GM08714 (cell line): ENCODE results near the gene JPH4.
A peak's percentile ranks its signal among the peaks of the same experiment; 100 is the strongest.

Experiments used
- H3K4me3 ChIP-seq: fragments of 200-500 bp; sonication (Bioruptor generic); 2 replicates; pipeline ENCODE4 v1.5.1; 2014; ENCODE audit warnings: mild to moderate bottlenecking, low read length, inconsistent platforms
- ZNF274 ChIP-seq: IDR thresholded peaks from 2 replicates; pipeline ENCODE4 v1.6.1; 2012; ENCODE audit warnings: mild to moderate bottlenecking, low read depth, low read length

Gene JPH4

DNA sequence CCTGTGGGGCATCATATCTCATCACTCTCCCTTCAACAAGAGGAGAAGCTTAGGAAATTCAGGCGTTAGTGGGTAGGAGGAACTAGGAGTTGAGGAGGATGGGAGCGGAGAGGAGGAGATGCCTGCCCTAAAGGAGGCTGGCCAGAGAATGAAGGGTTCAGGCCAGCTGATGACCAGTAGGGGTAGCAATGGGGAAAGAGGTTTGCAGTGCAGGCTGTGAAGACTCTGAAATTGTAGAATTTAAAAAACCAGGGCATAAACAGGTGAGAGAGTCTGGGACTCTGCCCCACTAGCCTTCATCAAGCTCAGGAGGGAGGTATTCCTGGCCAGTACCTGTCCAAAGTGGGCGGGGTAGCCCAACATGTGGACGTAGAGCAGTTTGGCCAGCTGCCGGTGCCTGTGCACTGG lies 11.8 kb downstream of the JPH4 start:
- H3K4me3 ChIP-seq = peak overlapping the region; percentile 77
- TF ChIP-seq ZNF274 = no peak

DNA sequence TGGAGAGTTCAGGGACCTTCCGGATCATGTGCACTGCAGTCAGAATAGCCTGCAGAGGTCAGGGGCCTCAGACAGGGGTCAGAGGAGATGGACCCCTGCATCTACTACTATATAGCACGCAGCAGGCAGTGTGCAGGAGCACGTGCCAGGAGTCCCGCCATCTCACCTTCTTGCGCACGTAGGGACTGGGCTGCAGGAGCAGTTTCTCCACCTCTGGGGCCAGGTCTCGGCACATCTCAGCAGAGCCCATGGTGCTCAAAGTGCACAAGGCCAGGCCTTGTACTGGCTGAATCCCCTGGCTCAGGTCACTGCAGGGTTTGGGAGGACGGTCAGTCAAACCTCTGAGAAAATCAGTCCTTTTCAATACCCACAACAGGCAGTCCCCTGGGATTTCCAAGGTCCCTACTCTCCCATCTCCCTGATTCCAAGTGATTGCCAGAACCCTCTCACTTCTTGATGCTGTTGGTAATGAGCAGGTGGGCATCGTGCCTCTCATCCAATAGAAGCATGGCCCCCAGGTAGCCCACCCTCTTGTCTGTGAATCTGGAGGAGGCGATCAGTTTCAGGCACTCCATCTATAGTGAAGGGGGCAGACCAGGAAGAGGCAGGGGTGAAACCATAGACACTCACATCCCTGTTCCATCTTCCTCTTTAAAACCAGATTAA lies 12.3 kb downstream of the JPH4 start:
- H3K4me3 ChIP-seq = peak overlapping the region; percentile 77; the same call in 1 of the 2 replicates
- no peak for TF ChIP-seq ZNF274

DNA sequence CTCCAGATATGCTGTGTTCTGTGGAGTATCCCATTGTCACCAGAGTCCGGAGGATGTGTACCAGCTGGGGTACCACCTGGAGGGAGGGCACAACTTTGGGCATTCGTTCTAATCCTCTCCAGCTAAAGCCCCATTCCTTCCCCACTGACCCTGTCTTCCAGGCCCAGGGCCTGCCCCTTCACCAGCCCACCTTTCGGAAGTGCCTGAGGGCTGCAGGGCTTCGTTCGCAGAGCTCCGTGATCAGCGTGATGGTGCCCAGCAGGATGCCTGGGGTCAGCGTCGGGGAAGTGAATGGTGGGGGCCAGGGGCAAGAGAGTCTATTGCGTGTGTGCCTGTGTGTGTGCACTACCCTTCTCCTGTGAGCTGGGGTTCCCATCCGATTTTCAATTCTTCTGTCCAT lies 13.0 kb downstream of the JPH4 start:
- no peak for TF ChIP-seq ZNF274
- H3K4me3 ChIP-seq = no peak overlapping the region

DNA sequence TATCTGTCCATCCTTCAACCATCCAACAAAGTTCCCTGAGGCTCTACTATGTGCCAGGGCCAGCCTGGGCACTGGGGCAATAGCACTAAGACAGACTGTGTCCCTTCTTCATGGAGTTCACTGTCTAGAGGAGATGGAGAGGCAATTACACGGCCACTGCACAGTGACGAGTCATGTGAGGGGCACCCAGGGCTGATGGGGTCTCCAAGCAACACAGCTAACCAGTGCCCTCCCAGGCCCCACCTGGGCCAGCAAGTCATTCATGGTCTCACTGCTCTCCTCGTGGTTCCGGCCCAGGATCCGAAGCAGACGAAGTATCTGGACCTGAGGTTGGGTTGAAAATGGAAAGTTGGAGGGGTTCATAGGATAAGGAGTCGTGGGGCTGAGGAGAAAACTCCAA lies 13.7 kb downstream of the JPH4 start:
- no peak for TF ChIP-seq ZNF274
- no peak overlapping the region for H3K4me3 ChIP-seq

DNA sequence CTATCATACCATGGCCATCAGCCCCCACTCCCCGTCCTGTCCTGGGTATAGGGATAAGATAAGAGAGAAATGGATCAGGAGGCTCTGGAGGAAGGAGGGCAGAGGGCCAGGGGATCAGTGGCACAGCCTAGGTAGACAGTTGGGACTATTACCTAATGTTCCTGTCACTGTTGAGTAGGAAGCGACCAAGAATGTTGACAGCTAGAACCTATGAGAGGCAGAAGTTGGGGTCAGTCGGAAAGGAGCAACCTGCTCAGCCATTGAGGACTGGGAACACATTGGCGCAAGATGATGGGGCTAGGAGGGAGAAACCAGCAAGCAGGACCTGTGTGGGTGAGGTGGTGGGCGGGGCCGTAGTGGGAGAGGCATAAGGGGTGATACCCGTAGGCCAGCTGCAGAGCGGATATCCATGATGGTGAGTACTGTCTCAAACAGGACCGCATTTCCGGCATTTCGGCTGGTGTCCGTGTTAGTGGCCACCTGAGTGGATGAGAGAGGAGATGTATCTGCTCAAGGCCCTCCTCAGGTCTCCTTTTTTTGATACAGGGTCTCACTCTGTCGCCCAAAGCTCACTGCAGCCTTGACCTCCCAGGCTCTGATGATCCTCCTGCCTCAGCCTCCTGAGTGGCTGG lies 14.3 kb downstream of the JPH4 start:
- no peak overlapping the region for H3K4me3 ChIP-seq
- TF ChIP-seq ZNF274 = no peak

DNA sequence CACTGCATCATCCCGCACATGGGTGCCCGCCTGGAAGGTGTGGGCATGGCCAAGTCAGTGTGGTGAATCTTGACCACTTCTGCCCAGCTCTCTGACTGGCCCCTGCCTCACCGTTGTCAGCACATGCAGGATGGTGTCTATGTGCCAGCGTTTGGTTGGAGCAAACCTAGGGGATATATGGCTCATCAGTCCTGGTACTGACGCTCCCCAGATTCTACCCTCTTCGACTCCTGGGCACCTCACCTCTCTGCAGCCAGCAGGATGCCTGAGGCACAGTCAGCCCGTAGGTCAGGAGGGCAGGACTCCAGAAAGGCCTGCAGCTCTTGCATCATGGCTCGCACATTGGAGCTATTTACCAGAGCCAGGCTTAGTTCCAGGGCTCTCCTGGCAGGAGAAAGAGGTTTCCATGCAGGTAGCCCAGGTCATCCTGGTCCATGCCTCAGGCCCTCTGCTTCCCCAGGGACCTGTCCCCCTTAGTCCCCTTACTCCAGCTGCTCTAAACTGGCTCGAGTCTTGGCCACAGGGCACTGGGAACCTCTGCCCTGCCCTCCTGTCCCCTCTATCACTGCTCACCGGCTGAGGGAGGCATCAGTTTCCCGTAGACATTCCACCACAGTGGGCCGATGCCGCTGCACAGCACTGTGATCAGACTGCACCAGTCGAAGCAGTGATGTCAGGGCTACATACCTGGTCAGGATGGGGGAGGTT lies 15.0 kb downstream of the JPH4 start:
- no peak overlapping the region for H3K4me3 ChIP-seq
- TF ChIP-seq ZNF274 = no peak

DNA sequence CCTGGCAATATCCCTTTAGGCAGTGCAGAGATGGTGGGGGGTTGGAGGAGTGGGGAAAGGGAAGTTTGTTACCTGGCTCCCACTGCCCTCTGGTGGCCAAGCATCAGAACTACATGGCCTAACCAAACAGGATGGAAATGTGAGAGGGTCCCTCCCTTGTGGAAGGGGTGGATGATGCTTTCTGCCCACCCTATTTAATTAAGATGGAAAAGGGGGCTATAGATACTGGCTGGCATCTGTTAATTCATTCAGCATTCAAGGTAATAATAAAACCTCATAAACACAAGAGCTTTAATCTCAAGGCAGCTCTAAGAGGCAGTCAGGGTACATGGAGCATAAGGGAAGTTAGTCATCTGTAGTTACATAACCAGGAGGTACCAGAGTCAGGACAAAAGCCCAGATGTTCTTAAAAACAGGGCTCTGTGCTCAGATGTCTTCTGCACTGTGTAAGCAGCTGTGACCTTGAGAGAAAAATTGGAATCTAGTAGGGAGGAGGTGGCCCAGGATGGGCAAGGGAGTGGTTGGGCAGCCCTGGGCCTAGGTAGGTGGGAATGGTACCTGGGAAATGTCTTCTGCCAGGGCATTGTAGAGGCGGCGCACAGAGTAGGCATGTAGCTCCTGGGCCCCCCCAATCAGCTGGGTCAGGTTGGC lies 15.6 kb downstream of the JPH4 start:
- no peak for TF ChIP-seq ZNF274
- H3K4me3 ChIP-seq = no peak overlapping the region

DNA sequence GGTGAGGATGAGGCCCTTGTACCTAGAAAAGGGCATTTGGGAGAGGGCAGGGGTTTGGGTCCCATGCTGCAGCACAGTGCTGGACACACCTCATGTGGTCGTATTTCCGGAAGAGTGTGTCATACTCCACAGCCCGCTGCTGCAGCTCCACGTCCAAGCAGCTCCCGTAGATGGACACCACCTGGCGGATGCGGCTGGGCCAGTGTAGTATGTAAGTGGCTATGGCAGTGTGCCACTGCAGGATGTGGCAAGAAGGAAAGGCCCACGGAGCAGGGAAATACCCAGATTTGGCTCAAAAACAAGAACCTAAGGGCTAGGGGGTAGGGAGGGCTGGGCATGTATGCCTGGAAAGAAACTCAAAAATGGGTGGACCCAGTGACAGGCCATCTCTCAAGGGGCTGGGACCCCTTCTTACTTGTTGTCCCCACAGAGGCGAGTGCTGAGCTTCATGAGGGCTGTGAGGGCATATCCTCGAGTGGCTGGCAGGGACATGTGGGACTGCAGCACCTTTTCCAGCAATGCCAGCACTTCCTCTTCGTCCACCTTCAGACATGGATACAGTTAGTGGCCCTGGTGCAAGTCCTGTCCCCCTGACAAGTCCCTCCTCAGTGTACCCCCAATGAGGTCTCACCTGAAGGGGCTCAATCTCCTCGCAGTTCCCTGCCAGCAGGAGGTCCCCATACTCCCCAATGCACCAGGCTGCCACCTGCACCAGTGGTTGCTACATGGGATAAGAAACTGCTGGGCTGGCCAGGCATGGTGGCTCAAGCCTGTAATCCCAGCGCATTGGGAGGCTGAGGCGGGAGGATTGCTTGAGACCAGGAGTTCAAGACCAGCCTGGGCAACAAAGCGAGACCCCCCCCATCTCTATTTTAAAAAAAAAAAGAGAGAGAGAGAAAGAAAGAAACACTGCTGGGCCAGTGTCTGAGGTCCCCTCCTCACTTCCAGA lies 16.4 kb downstream of the JPH4 start:
- TF ChIP-seq ZNF274 = no peak
- no peak overlapping the region for H3K4me3 ChIP-seq

DNA sequence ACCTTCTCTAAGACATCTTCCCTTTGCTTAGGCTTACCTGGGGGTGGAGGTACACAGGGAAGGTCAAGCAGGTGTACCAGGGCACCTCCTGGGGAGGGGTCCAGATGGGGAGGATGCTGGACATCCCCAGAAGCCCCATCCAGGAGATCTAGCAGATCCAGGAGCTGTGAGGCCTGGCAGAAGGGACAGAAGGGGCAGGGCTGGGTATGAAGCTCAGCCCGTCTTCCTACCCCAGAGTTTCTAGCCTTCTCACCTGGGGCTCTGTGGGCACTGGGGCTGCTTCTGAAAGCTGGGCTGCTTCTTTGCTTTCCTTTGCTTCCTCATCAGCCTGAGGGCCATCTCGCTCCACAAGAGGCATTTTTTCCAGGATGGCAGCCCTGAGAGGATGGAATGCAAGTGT lies 17.3 kb downstream of the JPH4 start:
- H3K4me3 ChIP-seq = no peak overlapping the region
- no peak for TF ChIP-seq ZNF274

DNA sequence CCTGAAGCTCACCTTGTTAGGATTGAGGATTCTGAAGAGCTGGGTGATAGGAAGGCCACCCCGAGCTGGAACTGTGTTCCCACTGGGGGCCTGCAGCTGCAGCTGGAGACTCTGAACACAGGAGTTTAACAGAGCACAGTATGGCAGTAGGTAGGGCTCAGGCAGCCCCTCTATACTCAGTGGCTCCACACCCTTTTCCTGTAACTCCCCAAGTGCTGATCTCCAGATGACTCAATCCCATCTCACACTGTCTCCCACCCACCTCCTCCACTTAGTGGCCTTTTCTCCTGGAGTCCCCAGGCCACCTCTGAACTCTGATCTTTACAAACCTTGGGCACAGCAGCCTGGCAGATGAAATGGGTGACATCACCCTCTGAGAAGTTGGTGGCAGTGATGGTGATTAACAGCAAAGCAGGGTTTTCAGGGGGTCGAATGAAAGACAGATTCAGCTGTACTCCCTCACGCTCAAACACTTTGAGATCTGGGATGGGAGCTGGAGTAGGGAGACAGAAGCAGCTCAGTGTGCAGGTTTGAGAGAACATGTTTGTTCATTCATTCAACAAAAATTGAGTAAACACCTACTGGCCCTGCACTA lies 18.6 kb downstream of the JPH4 start:
- no peak for TF ChIP-seq ZNF274
- H3K4me3 ChIP-seq = no peak overlapping the region

DNA sequence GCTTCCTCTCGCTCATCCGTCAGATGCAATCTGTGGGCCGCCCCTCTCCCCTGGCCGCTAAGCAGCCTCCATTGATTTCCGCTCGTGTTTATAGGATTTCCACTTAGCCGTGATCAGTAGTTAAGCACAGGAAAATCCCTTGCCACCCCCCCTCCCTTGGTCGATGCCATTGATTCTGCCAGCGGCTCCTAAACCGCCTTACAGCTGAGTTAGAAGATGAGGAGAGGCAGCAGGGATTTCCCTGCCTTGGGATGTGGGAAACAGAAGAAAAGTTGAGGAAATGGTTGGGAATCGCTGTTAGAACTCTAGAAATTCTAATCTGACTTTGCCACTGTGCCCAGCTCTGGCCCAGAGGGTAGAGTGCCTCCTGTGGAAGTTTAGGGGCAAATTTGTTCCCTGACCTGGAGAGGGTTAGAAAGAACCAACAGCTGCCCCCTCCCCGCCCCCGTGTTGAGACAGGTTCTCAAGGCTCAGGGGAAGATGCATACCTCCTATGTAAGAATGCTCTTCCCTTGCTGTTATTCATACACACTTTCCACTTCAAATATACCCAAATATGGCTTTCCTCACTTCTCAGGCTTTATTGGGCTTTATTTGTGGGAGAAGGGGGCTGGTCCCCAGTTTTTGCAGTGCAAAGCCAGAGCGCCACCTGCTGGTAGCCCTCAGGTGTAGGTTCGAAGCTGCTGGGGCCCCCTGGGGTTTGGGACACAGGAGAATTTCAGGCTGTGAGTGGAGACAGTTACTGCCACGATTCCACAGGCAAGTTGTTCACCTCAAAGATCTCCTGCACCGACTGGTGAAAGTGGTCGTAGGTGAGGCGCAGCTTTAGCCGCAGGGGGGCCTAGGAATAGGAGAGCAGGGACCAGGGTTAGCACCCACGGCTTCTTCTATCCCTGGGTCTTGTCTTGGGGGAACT lies 19.3 kb downstream of the JPH4 start:
- H3K4me3 ChIP-seq = no peak overlapping the region
- no peak for TF ChIP-seq ZNF274

DNA sequence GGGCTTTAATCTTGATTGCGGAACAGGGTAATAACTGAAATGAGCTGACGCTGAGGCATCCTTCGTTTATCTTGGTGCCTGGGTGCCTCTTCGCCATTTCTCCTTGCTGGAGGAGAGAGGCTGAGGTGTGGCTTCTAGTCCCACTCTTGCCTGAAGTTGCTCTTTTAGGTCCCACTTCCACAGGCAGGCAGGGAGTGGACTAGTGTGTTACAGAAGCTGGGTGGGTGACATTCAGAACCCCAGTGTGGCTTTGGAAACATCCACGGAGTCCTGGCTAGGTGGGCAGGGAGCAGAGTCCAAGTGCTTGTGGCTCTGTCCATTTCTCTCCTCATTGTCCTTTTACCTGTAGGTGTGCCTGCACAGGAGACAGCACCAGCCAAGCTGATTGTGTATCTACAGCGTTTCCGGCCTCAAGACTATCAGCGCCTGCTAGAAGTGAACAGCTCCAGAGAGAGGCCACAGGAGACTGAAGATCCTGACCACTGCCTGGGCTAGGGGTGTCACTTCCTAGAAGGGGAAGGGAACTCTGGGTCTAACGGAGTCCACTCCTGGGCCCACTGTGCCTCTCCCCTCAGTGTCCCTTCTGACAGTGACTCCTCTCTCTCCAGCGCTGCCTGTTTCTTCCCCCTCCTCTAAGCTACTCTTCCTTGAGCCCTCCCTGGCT lies 20.1 kb downstream of the JPH4 start:
- no peak overlapping the region for H3K4me3 ChIP-seq
- no peak for TF ChIP-seq ZNF274
